GM18858 (cell line): ENCODE data around the gene ADAM15.

Experiments used
- ATAC-seq: cut with Tn5 transposase; IDR thresholded peaks from one replicate; pipeline ENCODE4 v1.9.1; 2021; ENCODE audit not compliant: unreplicated experiment

ADAM15 gene, protein sequence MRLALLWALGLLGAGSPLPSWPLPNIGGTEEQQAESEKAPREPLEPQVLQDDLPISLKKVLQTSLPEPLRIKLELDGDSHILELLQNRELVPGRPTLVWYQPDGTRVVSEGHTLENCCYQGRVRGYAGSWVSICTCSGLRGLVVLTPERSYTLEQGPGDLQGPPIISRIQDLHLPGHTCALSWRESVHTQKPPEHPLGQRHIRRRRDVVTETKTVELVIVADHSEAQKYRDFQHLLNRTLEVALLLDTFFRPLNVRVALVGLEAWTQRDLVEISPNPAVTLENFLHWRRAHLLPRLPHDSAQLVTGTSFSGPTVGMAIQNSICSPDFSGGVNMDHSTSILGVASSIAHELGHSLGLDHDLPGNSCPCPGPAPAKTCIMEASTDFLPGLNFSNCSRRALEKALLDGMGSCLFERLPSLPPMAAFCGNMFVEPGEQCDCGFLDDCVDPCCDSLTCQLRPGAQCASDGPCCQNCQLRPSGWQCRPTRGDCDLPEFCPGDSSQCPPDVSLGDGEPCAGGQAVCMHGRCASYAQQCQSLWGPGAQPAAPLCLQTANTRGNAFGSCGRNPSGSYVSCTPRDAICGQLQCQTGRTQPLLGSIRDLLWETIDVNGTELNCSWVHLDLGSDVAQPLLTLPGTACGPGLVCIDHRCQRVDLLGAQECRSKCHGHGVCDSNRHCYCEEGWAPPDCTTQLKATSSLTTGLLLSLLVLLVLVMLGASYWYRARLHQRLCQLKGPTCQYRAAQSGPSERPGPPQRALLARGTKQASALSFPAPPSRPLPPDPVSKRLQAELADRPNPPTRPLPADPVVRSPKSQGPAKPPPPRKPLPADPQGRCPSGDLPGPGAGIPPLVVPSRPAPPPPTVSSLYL

DNA sequence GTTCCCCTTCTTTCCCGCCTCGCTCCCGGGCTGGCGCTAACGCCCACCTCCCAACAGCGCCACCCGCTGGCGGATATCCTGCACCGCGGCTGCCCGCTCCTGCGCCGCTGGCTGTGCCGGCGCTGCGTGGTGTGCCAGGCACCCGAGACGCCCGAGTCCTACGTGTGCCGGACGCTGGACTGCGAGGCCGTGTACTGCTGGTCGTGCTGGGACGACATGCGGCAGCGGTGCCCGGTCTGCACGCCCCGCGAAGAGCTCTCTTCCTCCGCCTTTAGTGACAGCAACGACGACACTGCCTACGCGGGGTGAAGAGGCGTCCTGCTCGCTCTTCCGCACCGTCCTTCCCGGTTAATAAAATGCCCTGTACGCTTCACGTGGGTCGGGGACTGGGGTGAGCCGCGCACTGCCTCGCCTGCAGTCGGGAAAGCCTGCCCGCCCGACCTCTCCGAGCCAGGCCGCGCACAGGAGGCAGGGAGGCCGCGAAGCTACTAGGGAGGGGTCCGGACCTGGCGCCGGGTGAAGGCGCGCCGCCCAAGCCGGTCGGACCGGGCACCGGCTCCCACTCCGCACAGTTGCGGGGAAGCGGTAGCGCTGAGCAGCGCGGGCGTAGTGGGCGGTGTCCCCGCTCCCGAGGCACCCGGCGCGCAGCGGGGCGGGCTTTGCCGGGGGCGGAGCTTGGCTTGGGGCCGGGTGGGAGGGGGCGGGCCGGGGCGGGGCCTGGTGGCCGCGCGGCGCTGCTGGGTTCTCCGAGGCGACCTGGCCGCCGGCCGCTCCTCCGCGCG is at the start of gene ADAM15:
ADAM15 (plus strand) TSS at position 757 of the 782 bp plus-strand sequence. CDS start 71 bp downstream, outside the sequence.
- no peak for ATAC-seq

DNA sequence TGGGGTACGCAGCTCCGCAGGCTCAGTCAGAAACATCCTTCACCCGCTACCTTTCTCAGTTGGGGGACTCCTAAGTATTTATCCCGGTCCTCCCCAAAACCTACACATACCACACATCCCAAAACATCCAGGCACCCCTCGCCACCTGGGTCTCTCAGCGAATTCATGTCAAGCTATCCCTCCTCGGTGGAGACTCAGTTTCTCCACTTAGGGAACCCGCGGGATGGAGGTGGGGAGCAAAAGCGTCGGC is 49.8 kb upstream of the ADAM15 start:
- no peak for ATAC-seq

DNA sequence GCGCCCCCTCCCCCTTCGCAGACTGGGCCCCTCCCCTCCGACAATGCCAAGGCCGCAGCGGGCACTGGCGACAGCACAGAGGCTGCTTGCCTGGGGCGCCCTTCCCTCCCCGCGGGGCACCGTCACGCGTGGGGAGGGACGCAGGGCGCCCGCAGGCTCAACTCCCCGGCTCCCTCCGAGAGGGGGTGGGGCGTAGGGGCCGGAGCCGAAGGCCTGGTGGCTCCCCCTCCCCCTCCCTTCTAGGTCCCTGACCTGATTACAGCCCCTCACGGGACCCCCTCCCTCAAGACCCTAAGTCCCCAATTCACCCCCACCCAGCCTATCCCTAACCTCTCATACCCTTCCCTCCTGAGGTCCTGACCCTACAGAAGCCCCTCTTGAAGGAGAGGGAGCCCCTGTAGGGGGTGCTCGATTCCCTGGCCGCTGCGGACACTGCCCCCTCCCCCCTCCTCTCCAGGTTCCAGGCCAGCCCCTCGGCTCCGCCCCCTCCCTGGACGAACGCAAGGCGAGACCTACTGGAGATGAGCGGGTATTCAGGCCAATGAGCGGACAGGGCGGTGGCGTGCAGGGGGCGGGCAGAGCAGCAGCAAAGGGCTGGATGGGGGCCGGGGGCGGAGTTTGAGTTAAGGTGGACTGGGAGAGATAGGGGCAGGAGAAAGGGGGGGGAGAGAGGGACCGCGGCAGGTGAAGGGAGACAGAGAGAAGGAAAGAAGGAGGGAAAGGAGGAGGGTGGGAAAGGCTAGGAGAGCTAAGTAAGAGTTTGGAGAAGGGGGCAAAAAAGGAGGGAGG is 49.2 kb upstream of the ADAM15 start:
- peak; percentile 38 for ATAC-seq

DNA sequence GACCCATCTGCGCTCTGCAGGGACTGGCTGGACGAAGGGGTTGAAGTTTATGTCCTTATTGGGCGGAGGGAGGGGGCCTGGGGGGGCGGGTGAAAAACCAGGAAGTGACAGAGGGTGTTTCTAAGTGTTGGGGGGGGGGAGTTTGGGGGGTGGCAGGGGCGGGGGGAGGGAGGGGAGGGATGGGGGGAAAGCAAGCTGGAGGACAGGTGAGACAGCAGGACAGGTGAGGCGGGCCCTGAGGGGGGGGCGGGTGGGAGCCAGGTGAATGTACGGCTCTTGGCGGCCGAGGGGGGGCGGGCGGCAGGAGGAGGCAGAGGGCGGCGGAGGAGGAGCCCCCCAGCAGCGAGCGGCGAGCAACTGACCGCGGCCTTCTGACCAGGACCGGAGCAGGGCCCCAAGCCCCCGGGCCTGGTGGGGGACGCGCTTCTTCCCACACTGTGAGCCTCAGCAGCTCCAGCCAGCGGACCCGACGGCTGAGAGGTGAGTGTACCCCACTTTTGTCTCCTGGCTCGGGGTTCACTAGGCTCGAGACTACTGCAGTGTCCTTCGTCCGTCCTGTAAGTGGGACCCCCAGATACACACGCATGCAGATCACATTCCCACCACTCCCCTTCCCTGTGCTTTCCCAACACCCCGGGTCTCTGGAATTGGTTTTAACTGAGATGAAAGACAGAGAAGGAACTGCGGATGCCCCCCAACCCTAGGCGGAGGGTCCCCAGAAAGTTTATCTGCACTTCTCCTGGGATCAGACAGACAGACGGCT is 48.5 kb upstream of the ADAM15 start, which contains the start of gene ZBTB7B:
ZBTB7B (plus strand) TSS at position 339 of the 763 bp plus-strand sequence. CDS start 11,859 bp downstream, outside the sequence.
- no peak for ATAC-seq

DNA sequence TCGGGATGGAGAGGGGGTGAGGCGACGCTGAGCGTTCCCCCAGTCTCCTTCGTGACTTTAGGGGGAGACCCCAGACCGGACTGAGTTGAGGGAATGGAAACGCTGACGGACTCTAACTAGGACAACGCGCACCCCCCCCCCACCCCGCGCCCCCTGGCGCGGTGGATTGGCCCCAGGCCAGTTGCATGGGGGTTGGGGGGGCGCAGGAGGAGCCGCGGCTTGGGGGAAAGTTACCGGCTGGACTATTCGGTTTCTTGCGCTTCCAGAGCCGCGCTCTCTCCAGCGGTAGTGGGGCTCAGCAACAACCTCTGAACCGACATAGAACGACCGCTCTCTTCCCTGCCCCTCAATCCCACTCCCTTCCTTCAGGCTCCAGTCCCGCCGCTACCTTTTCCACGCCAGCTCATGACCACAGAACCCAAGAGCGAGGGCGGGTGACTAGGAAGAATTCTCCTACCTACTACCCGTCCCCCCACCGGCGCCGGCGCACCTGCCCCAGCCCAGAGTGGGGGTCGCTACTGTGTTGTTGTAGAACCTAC is 47.8 kb upstream of the ADAM15 start:
- ATAC-seq: no peak

DNA sequence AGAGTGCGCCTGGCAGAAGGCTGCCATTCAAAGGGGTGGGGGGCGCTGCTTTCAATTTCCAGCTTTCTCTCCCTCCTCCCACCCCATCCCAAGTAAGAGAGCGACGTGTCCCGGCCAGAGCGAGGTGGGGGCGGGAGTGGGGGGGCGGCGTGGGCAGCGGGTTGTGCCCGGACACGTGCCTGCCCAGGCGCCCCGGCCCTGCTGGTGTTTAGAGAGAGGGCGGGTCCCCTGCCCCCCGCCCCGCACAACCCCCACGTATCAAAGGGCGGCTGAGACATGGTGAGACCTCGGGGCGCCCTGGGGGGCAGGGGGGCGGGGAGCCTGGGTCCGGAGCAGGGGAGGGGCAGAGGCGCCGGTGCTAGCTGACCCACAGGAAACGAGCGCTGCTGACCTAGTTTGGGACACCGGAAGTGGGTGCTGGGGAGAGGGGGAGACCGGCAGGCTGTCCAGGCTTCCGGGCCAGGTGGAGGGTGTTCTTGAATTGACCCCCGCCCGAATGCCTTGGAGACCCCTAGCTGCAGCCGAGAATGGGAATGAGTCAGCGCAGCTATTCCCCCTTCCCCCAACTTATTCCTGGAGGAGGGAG is 47.3 kb upstream of the ADAM15 start:
- ATAC-seq: no peak

DNA sequence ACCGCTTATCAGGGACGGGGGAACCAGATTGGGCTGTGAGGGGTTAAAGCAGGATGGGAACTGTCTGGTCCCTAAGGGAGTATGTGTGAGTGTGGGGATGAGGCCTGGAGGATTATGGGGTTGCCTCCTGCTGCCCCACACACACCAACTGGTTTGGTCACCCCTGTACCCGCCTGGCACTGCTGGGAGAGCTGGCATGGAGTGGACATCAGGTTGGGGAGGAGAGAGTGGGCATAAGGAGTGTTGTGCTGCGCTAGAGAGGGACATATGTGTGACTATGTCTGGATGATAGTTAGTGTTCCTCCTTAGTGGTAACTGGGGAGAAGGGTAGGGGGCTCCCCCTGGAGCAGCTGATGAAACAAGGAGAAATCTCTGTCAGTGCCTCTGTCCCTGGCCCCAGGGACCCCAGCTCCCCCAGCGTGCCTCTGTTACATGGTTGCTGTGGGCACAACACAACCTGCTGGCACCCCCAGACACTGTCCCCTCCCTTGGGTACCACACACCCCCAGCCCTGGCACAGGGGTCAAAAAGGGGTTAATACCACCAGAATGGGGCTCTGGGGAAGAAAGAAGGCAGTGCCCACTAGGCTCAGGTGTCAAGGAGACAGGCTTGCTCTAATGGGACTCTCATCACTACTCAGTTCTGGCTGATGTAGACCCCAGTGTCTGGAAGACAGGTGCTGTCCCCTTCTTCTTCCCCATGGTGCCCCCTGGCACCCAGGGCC is 46.6 kb upstream of the ADAM15 start:
- ATAC-seq: no peak

DNA sequence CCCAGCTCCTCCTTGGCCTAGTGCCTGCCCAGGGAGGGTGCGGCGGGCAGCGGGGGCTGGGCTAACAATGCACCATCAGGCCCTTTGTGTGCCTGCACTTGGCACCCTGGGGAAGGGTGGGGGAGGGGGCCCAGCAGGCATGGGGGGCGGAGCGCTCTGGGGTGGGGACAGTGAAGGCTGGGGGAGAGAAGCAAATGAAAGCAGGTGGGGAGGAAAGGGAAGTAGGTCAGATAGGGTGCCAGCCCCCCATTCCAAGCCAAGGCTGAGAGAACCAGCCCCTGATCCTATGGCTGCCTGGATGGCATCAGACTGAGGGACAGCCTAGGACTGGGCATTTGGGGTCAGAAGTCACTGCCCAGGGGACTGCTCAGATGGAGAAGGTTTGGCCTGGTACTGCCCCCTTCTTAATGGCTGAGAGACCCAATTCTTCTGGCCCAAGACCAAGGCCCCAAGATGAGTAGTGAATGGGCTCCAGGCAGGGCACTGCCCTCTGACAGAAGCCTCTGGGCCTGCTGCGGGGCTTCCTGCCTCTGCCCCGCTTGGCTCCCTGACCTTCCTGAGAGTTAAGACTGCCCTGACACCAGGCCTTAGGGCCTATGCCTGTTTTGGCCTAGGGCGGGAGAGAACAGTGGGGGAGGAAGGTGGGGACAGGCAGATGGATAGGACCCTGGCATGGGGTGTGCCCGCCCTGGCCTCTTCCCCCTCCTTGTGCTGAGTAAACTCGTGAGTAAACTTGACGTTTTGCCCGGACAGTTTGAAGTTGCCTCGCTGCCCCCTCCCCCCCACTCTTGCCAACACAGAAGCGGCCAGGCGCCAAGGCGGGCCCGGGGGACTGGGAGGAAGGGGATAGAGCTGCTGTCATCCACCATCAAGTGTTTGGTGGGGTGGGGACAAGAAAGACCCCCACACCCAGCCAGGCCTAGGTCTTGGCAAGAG is 45.8 kb upstream of the ADAM15 start:
- no peak for ATAC-seq

DNA sequence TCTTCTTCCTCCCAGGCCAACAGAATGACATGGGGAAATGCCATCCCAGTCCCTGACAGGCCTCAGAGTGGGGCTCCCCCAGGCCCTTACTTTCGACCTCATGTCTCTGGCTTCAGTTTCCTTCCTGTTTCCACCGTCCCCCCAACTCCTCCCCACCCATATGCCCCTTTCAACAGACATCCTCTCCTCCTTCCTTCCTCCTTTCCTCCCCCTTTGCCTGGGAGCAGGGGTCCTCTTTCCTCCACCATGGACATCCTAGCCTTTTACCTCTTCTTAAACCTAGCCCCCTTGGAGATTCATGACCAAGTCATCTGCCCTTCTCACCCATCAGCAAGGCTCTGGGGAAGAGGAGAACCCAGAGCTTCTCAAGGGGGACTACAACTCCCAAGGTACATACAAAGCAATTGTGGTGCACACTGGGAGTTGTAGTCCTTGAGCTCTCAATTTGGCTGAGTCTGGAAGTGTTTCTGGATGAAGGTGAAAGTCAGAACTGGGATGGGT is 44.5 kb upstream of the ADAM15 start:
- no peak for ATAC-seq

DNA sequence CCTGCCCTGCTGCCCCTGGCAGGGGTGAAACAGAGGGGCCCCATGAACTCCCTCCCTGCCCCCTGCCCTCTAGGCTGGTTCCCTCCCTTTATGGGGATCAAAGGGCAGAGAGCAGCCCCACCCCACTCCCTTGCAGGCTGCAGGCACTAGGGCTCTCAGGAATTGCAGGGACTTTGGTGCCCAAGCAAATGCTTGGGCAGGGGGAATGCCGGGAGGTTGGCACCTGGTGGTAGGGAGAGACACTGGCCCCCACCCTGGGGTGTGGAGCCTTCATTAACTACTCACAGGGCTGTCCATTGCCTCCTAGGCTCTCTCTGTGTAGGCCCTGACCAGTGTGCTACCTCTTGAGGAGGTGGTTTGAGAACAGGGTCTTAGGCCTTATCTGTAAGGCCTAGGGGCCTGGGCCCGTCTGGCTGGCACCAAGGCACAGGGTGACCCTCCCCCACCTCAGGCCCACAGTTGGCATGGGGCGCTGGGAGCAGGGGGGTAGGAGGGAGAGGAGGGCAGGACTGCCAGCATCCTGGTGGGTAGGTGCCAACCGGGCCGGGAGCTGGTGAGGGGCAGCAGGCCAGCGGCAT is 43.8 kb upstream of the ADAM15 start:
- no peak for ATAC-seq

DNA sequence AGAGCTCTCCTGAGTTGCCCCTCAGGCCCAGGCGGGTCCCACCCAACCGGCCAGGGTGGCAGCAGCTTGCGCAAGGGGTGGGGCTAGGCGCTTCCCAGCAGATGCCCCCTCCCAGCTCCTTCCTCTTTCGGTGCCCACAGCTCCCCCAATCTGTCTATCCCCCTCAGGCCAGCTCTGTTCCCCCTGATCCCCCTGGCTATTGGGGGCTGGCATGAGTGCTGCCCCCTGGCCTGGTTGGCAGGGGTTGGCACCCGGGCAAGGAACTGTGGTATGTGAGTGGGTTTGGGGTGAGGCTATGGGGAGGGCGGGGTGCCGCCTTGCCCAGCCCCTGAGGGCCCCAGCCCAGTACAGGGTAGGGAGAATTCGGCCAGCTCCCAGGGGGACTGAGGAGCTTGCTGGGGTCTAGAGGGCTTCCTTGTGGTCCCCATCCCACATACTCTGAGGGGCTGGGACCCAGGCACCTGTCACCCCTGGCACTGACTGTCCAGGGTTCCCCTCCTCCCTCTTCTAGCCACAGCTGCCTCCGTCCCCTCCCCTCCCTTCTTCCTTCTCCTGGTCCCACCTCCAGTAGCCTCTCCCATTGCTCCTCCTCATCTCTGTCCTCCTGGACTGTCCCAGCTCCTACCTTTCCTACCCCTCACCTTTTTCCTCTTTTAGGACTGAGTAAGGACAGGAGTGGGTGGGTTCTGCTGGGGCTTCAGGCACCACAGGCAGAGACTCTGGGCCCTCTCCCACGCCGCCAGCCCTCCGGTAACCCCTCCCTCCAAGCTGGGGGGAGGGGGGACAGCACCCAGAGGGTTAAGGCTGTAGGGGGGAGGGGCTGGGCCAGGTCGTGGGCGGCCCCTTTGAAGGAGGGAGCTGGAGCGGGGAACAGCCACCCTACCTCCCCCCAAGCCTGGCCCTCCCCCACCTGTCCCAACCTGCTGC is 42.8 kb upstream of the ADAM15 start:
- no peak for ATAC-seq

DNA sequence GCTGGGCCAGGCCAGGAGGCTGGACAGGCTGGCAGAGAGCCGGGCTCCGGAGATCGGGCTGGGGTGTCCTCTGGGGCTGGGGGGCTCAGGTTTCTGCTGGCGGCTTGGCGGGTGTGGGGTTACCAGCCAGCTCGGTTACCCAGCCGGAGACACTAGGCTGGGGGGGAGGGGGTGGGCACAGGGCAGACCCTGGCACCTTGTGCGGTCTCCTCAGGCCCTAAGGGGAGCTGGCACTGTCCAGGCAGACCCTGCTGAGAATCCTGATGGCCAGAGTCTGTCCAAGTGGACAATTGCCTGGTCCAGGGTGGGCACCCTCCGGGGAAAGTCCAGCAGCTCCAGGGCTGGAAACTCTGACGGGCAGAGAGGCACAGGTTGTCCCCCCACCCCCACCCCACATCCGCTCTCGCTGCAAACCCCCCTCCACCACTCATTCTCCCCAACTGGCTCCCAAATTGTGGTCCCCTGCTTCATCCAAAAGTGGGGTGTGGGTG is 41.9 kb upstream of the ADAM15 start:
- no peak for ATAC-seq

DNA sequence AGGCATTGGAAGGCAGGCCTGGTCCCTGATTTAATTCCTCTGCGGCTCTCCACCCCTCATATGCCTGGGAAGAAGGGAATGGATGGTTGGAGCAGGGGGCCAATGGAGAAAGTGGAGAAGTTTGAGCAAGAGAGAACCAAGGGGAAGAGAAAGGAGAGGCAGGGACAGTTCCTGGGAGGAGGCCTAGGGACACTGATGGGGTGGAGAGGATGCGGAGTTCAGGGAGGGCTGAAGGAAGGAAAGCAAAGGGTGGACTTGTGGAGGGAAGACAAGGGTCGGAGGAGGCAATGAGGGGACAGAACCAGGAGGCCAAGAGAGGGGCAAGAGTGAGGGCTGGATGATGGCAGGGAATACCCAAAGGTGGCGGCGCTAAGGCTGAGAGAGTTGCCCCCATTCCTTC is 41.4 kb upstream of the ADAM15 start:
- no peak for ATAC-seq

DNA sequence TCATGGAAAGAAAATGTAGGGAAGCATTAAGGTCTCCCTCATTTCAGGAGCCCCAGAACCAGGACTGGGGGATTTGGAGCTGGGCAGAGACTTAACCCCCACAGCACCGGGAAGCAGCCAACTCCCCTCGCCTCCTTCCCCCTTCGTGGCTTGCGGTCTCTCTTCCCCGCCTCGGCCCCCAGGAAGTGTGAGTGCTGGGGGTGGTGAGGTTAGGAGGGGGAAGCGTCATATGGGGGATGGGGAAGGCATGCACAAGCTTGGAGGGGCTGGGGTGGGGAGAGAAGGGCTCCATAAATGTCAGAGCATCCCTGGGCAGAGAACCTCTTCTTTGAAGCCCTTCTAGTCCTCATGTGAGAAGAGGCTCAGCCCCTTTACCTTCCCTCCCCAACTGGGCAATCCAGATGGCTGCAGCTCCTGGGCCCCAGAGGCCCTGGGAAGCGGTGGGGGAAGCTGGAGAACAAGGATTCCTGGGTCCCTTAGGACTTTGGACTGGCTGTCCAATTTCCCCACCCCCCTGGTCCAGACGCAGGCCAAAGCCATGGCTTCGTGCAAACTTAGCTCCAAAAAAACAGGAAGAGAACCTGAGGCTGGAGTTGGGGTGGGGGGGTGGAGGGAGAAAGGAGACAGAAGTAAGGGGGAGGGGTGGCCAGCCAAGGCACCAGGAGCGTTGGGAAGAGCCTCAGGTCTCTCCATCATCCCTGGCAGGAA is 40.8 kb upstream of the ADAM15 start:
- no peak for ATAC-seq

DNA sequence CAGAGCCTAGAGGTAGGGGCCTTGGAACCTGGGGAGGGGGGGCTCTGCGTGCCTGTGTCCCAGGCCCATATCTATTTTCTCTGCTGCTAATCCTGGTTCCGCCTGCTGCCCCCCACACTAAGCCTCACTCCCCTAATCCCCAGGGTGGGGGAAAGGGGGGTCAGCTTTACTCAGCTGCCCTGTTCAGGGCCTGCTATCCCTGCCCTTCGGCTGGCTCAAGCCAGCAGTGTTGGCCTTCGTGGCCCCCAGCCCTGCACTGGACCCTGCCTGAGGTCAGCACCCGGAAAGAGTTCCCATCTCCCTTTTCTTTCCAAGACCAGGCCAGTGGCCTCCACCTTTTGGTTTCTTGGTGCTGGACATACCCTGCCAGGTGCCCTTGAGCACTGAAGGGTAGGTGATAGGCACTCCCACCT is 40.1 kb upstream of the ADAM15 start:
- no peak for ATAC-seq
